Right lobe of liver (tissue), 4 donors: ENCODE measurements around the gene QSER1.

Experiments
- CTCF ChIP-seq, 4 donors: fragments of 200-600 bp in 3 of 4; fragments of 450-650 bp in 1 of 4; IDR thresholded peaks; one replicate each; pipeline versions ENCODE4 v1.5.1 to v1.8.0; 2016 to 2022; ENCODE audit warnings: antibody characterized with exemption in 4 of 4, mild to moderate bottlenecking in 2 of 4
- POLR2A ChIP-seq: fragments of 450-650 bp; IDR thresholded peaks from one replicate; pipeline ENCODE4 v1.6.1; 2017; ENCODE audit warnings: antibody characterized with exemption, mild to moderate bottlenecking
- donor health status: DM: no; HTN: no; CAD: no.
- donor health status: DM: no; HTN: no; CAD: no.
- donor health status: DM: no; HTN: yes; CAD: no.

GRCh38 chr11:33013755-33014154, 121.1 kb downstream of the QSER1 start:
- TF ChIP-seq CTCF (IDR thresholded peaks at IDR 0.05) (no peak), POLR2A (no peak)
